BJ (cell line): Measurements from ENCODE around the gene NLK. TPM values are rescaled to one million over a fixed set of nuclear protein-coding genes. Genes with fewer than 3 reads are reported as not detected.
"Not testable (repeated sequence)": the region's sequence is repeated elsewhere in the genome, so short reads cannot be mapped to it uniquely, and the experiment has no call there.

Source experiments
- CTCF ChIA-PET: fragments of 350-600 bp; formaldehyde crosslinking; extraction: SDS; loops from one replicate; lab custom pipeline; 2021; ENCODE audit warnings: antibody characterized with exemption, inconsistent platforms; lab: Yijun Ruan, JAX
- POLR2A ChIA-PET: fragments of 300-600 bp; sonication (Branson Sonifier 250); formaldehyde crosslinking; extraction: SDS; loops from one replicate; lab custom pipeline; 2021; ENCODE audit warnings: antibody characterized with exemption; lab: Charles Lee
- DNase-seq: peaks from one replicate; pipeline ENCODE4 v3.0.0-alpha.2; 2011; ENCODE audit warnings: low read depth
- H3K27me3 ChIP-seq: 2 replicates; pipeline ENCODE4 v1.6.0; 2011; ENCODE audit warnings: low read length; ENCODE audit not compliant: control insufficient read depth, insufficient read depth
- H3K36me3 ChIP-seq: 2 replicates; pipeline ENCODE4 v1.5.1; 2011; ENCODE audit warnings: low read length; ENCODE audit not compliant: control insufficient read depth, insufficient read depth
- H3K4me3 ChIP-seq: 2 replicates; pipeline ENCODE4 v1.5.1; 2011; ENCODE audit warnings: low read depth, mild to moderate bottlenecking, control low read depth, low read length
- polyA plus RNA-seq: library from polyadenylated mRNA; depleted of rRNA; stranded (reverse); fragments of >200 nt; gene quantifications from 2 replicates; pipeline ENCODE4 v1.2.3, GENCODE V29; 2011
- TF ChIP-seq, protein P1 (sequence below): IDR thresholded peaks from 2 replicates; pipeline ENCODE4 v1.5.1; 2011; ENCODE audit warnings: low read depth, mild to moderate bottlenecking, control low read depth, inconsistent platforms, low read length, moderate library complexity; ENCODE audit not compliant: insufficient read depth

NLK gene
- polyA plus RNA-seq, 1 experiment, result 16.5 TPM

DNA sequence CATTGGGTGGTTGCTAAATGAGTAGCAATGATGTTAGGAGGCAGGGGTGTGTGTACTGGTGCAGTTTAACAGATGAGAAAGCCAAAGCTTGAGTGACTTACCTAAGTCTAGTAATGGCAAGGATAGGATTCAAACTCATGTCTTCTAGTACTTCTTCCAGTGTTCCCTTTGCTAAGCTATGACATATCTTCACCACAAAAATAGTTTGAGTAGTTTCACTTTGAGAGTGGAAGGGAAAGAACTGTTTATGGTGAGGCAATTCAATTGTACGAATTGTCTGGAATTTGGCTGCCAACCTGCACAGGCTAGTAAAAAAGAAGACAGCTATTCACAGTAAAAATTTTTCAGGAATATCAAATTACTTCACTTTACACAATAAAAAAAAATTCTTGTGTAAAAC, 138.0 kb downstream of the NLK start:
- peak; percentile 47 for DNase-seq
- H3K27me3 ChIP-seq, result no peaks in the 10 kb centered on the region
- TF ChIP-seq, protein P1, sequence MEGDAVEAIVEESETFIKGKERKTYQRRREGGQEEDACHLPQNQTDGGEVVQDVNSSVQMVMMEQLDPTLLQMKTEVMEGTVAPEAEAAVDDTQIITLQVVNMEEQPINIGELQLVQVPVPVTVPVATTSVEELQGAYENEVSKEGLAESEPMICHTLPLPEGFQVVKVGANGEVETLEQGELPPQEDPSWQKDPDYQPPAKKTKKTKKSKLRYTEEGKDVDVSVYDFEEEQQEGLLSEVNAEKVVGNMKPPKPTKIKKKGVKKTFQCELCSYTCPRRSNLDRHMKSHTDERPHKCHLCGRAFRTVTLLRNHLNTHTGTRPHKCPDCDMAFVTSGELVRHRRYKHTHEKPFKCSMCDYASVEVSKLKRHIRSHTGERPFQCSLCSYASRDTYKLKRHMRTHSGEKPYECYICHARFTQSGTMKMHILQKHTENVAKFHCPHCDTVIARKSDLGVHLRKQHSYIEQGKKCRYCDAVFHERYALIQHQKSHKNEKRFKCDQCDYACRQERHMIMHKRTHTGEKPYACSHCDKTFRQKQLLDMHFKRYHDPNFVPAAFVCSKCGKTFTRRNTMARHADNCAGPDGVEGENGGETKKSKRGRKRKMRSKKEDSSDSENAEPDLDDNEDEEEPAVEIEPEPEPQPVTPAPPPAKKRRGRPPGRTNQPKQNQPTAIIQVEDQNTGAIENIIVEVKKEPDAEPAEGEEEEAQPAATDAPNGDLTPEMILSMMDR, result no peak
- CTCF ChIA-PET, result interaction anchor here (0.6 kb wide), 1 partner anchor 14 kb away, joined by 4 read pairs; no protein-coding TSS in a partner anchor
- H3K4me3 ChIP-seq, result no peak overlapping the region
- H3K36me3 ChIP-seq, result no peaks in the 10 kb centered on the region
- POLR2A ChIA-PET, result interaction anchor here (0.6 kb wide), 1 partner anchor 11 kb away, joined by 25 read pairs; no protein-coding TSS in a partner anchor

DNA sequence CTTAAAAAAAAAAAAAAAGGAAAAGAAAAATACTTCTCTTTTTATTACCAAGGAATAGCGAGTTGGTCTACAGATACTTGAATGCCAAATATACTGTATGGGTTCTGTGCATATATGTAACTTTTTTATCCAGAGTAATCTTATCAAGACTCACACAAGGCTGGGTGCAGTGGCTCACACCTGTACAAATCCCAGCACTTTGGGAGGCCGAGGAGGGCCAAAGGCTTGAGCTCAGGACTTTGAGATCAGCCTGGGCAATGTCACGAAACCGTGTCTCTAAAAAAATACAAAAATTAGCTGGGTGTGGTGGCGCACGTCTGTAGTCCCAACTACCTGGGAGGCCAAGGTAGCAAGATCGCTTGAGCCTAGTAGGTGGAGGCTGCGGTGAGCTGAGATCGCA, 139.1 kb downstream of the NLK start:
- POLR2A ChIA-PET, result no interaction called here
- Histone ChIP-seq H3K4me3 (no peak overlapping the region), H3K27me3 (no peaks in the 10 kb centered on the region), H3K36me3 (no peaks in the 10 kb centered on the region)
- TF ChIP-seq, protein P1, result no peak
- CTCF ChIA-PET, result interaction anchor here (0.7 to 1.5 kb wide), 2 partner anchors 11 to 14 kb away, joined by 3 read pairs; no protein-coding TSS in a partner anchor
- no peak for DNase-seq

DNA sequence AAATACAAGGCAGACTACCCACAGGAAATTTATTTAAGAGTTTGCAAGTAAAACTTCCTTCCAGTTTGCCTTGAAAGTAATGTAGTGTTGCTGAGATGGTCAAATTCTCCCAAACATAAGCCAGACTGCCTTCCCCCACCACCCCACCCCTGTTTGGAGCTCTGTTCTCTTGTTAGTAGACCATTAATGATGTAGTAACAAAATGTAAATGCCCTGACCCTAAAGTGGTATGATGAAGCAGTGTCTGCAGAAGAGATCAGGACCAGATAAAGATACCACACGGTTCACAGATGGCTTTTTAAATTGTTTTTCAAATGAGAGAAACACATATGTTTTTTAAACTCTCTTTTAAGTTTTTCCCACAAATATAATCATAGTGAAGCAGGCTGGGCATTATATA, 140.1 kb downstream of the NLK start:
- TF ChIP-seq, protein P1, result no peak
- ChIA-PET POLR2A (no interaction called here), CTCF (interaction anchor here (1.5 kb wide), 1 partner anchor 12 kb away, joined by 3 read pairs; no protein-coding TSS in a partner anchor)

DNA sequence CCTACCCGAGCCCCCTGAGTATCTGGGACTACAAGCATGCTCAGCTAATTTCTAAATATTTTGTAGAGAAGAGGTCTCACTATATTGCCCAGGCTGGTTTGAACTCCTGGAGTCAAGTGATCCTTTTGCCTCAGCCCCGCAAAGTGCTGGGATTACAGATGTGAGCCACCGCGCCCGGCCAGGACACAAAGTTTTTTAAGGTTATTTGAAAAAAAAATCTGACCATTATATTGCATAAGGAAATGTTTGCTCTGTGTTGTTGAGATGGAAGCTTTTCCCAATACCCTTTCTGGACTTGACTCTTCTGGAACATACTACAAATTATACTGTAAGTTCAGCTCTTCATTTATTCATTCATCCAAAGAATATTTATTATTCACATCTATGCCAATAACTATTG, 143.2 kb downstream of the NLK start:
- Histone ChIP-seq H3K27me3 (no peaks in the 10 kb centered on the region), H3K4me3 (no peak overlapping the region), H3K36me3 (no peaks in the 10 kb centered on the region; the same call in 1 of the 2 replicates)
- ChIA-PET POLR2A (no interaction called here), CTCF (no interaction called here)
- TF ChIP-seq, protein P1, result no peak
- DNase-seq, result no peak

More for the DNA sequence above, 140.1 kb downstream of the NLK start:
- DNase-seq, result no peak
- no peak overlapping the region for H3K4me3 ChIP-seq
- no peaks in the 10 kb centered on the region for H3K27me3 ChIP-seq
- no peaks in the 10 kb centered on the region for H3K36me3 ChIP-seq

DNA sequence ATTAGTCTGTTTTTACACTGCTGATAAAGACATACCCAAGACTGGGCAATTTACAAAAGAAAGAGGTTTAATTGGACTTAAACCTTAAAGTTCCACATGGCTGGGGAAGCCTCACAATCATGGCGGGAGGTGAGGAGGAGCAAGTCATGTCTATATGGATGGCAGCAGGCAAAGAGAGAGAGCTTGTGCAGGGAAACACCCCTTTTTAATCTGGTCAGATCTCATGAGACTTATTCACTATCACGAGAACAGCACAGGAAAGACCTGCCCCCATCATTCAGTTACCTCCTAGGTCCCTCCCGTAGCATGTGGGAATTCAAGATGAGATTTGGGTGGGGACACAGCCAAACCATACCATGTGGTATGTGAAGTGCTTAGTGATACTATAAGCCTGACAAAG, 144.0 kb downstream of the NLK start:
- POLR2A ChIA-PET, H3K4me3 ChIP-seq, H3K27me3 ChIP-seq, H3K36me3 ChIP-seq, DNase-seq: not testable (repeated sequence)
- CTCF ChIA-PET, result interaction anchor here (0.7 to 2.0 kb wide), 2 partner anchors 14 to 164 kb away, joined by 3 to 7 read pairs; no protein-coding TSS in a partner anchor

DNA sequence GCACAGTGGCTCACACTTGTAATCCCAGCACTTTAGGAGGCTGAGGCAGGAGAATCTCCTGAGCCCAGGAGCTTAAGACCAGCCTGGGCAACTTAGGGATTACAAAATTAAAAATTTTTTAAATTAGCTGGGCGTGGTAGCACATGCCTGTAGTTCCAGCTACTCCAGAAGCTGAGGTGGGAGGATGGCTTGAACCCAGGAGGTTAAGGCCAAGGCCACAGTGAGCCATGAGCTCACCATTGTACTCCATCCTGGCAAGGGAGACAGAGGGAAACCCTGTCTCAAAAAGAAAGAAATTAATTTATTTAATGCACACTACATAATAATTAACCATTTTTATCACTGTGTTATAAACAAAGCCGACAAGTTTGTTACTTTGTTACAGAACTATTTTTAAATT, 145.5 kb downstream of the NLK start:
- CTCF ChIA-PET, result interaction anchor here (0.7 to 2.2 kb wide), 3 partner anchors 10 to 23 kb away, joined by 3 to 7 read pairs (median 5); no protein-coding TSS in a partner anchor
- no peak for DNase-seq
- Histone ChIP-seq H3K27me3 (no peaks in the 10 kb centered on the region), H3K36me3 (peaks cover 3% of the 10 kb centered on the region; the same call in 1 of the 2 replicates), H3K4me3 (no peak overlapping the region)
- POLR2A ChIA-PET, result no interaction called here
- TF ChIP-seq, protein P1, result no peak
